ENCODE data around the gene TLE1. TPM values are rescaled to one million over a fixed set of nuclear protein-coding genes. Genes with fewer than 3 reads are reported as not detected.
A peak's percentile ranks its signal among the peaks of the same experiment; 100 is the strongest.
"Not testable (repeated sequence)": the region's sequence is repeated elsewhere in the genome, so short reads cannot be mapped to it uniquely, and the experiment has no call there.

The TLE1 gene
- total RNA-seq = under 1 TPM; 0.37 to 0.75 TPM

DNA sequence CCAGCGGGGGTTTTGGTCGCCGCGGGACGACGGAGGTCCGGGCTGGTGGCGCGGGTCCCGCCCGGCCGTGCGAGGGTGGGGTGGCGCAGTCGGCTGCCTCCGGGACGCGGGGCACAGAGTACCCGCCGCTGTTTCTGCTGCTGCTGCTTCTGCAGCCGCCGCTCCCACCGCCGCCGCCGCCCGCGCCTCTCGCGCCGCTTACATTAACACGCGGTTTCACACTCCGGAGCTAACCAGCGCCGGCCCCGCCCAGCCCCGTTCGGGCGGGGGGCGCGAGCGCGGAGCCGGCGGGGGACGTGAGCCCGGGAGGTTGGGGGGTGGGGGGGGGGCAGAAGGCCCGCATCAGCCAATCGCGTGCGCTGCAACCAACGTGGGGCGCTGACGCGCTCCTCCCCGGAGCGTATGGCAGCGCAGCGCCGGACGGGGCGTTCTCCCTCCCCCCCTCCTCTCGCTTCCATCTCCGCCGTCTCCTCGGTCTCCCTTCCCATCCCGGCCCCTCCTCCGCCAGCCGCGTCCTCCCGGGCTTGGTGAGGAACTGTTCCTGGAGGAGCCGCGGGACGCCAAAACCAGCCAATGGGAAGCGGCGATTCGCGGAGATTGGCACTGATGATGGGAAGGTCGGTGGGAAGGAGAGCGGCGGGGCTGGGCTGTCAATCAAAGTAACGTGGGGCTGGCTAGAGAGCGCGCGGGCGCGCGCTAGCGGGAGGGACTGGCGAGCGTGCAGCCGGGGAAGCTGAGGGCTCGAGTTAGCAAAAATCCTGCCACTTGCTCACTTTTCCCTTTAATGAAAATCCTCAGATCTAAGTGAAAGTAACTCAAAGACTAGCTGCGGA is at the start of gene TLE1:
Gene TLE1 (minus strand): TSS at position 205 of the 833 bp plus-strand sequence. CDS start 1,307 bp downstream, outside the sequence.
- POLR2A ChIA-PET = interaction anchor here (0.7 kb wide), 1 partner anchor 164 kb away, joined by 4 read pairs; no protein-coding TSS in a partner anchor

DNA sequence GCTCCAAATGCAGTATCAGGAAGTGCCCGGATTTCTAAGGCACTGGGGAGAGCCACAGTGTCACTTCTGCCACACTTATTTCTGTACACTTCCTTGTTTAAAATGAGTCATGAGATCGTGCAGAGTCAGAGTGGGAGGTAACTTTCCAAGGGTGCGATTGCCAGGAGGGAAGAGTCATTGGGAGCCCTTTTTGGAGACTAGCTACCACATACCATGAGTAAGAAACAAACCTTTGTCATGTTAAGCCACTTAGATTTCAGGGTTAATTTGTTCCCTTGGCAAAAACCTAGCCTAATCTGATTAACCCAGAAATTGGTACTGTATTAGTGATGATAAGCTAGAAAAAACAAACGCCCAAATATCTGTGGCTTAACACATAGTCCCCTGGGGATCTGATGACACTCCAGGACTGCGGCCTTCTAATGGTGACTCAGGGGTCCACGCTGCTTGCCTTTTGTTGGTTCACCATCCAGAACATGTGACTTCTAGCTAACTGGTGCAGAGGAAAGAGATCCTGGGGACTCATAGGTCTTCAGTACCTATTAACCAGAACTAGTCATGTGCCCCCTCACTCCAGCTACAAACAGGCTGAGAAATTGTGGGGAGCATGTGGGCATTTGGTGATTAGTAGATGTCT is 48.6 kb upstream of the TLE1 start:
- Mint-ChIP-seq H3K4me1 (no peaks in the 10 kb centered on the region), H3K27me3 (no peaks in the 10 kb centered on the region), H3K4me3 (no peak overlapping the region), H3K27ac (no peak overlapping the region), H3K36me3 (ENCODE audit: low read depth) (no peaks in the 10 kb centered on the region), H3K9me3 (no peaks in the 10 kb centered on the region)
- ChIA-PET CTCF (no interaction called here), POLR2A (no interaction called here)
- no peak for DNase-seq

More for the DNA sequence above, at the start of gene TLE1:
- H3K36me3 Mint-ChIP-seq (ENCODE audit: low read depth) = no peaks in the 10 kb centered on the region
- CTCF ChIA-PET = no interaction called here
- peaks cover 28% of the 10 kb centered on the region for H3K27me3 Mint-ChIP-seq
- peaks cover 22% of the 10 kb centered on the region for H3K4me1 Mint-ChIP-seq
- H3K27ac Mint-ChIP-seq = peak within 1 kb of the TSS; percentile 69
- H3K4me3 Mint-ChIP-seq = peak within 1 kb of the TSS; percentile 84
- H3K9me3 Mint-ChIP-seq = no peaks in the 10 kb centered on the region
- peak; percentile 78 for DNase-seq

DNA sequence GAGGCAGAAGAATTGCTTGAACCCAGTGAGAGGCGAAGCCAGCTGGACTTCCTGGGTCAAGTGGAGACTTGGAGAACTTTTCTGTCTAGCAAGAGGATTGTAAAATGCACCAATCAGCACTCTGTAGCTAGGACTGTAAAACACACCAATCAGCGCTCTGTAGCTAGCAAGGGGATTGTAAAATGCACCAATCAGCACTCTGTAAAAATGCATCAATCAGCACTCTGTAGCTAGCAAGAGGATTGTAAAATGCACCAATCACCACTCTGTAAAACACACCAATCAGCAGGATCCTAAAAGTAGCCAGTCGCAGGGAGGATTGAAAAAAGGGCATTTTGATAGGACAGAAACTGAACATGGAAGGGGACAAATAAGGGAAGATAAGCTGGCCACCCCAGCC is 41.2 kb upstream of the TLE1 start:
- DNase-seq; H3K36me3 Mint-ChIP-seq (ENCODE audit: low read depth); CTCF ChIA-PET; POLR2A ChIA-PET; H3K4me1 Mint-ChIP-seq; H3K27ac Mint-ChIP-seq; H3K9me3 Mint-ChIP-seq; H3K27me3 Mint-ChIP-seq; H3K4me3 Mint-ChIP-seq: not testable (repeated sequence)

DNA sequence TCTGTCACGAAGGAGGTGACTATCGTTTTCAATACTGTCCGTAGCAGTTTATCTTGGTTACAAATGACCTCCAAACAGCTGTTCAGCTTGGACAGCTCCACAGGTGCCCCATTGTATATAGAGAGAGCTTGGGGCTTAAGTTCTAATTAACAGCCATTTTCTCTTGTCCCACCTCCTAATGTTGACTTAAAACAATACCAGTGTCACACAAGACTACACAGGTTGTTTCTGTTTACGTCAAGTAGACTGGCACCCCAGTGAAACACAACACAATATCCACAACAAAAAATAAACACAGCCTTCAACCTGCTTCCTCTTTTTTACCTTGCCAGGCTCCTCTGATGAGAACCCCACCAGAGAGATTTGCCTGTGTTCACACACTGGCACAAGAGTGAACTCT is 39.8 kb upstream of the TLE1 start:
- Mint-ChIP-seq H3K4me1 (no peaks in the 10 kb centered on the region), H3K36me3 (ENCODE audit: low read depth) (no peaks in the 10 kb centered on the region), H3K4me3 (no peak overlapping the region), H3K9me3 (no peaks in the 10 kb centered on the region), H3K27ac (no peak overlapping the region), H3K27me3 (no peaks in the 10 kb centered on the region)
- CTCF ChIA-PET = no interaction called here
- DNase-seq = no peak
- POLR2A ChIA-PET = no interaction called here

DNA sequence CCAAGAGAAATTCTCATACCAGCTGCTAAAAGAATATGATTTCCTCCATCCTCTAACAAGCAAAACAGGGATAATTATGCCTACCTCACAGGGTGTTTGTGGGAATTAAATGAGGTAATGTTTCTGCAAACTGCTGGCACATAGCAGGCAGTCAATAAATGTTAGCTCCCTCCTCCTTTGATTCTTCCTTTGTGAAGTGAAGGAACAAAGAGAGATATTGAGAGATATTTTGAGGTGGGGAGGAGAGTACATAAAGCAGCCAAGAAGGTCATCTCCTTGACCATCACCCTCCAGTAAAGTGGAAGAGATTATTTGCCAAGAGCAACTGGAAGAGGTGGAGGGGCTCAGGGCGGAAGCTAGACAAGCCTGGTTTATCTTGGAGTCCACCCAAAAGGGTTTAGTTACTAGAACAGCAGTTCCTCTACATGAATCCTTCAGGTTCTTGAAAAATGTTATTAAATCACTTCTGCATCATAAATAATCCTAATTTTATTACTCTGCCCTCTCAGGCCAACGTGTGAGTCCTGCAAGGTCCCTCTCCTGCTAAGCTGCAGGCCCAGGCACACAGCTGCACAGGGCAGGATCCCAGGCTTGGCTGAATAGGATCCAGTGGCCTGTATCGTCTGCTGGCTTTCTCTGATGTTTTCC is 35.0 kb upstream of the TLE1 start:
- Mint-ChIP-seq H3K4me1 (no peaks in the 10 kb centered on the region), H3K4me3 (no peak overlapping the region), H3K9me3 (no peaks in the 10 kb centered on the region), H3K27me3 (no peaks in the 10 kb centered on the region), H3K36me3 (ENCODE audit: low read depth) (no peaks in the 10 kb centered on the region), H3K27ac (no peak overlapping the region)
- POLR2A ChIA-PET = no interaction called here
- DNase-seq = no peak
- CTCF ChIA-PET = no interaction called here

DNA sequence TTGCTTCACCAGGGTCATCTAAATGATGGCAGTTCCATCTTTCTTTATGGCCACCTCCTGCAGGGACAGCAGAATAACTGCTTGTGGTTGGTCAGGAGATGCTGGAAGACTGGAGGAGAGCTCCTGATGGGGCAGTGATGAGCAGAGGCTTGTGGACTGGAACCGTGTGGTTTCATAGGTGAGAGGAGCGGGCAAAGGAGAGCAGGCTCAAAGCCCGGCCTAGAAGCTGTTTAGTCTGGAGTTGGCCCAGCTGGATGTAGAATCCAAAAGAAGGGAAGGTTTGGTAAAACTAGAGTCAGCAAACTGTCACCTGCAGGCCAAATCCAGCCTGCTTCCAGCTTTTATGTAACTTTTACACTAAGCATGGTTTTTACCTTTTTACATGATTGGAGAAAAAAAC is 32.9 kb upstream of the TLE1 start:
- no peaks in the 10 kb centered on the region for H3K4me1 Mint-ChIP-seq
- ChIA-PET CTCF (no interaction called here), POLR2A (no interaction called here)
- no peaks in the 10 kb centered on the region for H3K36me3 Mint-ChIP-seq (ENCODE audit: low read depth)
- no peak overlapping the region for H3K27ac Mint-ChIP-seq
- DNase-seq = no peak
- no peaks in the 10 kb centered on the region for H3K27me3 Mint-ChIP-seq
- no peak overlapping the region for H3K4me3 Mint-ChIP-seq
- H3K9me3 Mint-ChIP-seq = no peaks in the 10 kb centered on the region

DNA sequence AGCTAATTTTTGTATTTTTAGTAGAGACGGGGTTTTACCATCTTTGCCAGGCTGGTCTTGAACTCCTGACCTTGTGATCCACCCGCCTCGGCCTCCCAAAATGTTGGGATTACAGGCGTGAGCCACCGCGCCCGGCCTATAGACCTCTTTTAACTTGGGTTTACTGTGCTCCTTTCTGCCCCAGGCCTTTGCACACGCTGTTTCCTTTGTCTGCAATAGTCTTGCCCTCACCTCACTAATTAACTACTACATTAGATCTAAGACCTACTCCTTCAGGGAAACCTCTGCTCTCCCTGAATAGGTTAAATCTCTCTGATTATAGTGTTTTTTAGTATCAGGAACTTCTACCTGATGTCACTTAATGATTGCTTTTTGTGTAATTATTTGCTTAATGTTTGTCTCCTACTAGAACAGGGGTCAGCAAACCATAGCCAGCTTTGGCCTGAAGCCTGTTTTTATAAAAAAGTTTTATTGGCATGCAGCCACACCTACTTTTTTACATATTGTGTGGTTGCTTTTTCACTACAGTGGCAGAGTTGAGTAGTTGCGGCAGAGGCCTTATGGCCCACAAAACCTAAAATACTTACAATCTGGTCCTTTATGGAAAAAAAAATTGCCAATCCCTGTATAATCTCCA is 31.2 kb upstream of the TLE1 start:
- Mint-ChIP-seq H3K27ac (no peak overlapping the region), H3K4me1 (no peaks in the 10 kb centered on the region), H3K36me3 (ENCODE audit: low read depth) (no peaks in the 10 kb centered on the region), H3K4me3 (no peak overlapping the region), H3K9me3 (no peaks in the 10 kb centered on the region), H3K27me3 (no peaks in the 10 kb centered on the region)
- no peak for DNase-seq
- POLR2A ChIA-PET = no interaction called here
- CTCF ChIA-PET = no interaction called here

DNA sequence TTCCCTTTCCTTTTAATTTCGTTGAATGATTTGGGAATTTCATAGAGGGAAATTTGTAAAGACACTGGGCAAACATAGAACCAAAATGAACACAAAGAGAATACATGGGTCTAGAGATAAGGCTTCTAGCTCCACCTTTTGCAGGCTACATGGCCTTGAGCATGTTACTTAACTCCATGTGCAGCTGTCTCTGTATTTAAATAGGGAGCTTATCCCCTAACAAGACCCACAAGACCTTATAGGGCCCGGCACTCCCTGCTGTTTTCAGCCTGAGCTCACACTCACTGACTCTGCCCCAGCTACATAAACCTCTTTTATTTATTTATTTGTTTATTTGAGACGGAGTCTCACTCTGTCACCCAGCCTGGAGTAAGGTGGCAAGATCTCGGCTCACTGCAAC is 30.6 kb upstream of the TLE1 start:
- H3K27me3 Mint-ChIP-seq = no peaks in the 10 kb centered on the region
- no peak overlapping the region for H3K4me3 Mint-ChIP-seq
- H3K36me3 Mint-ChIP-seq (ENCODE audit: low read depth) = no peaks in the 10 kb centered on the region
- H3K27ac Mint-ChIP-seq = no peak overlapping the region
- CTCF ChIA-PET = no interaction called here
- no peaks in the 10 kb centered on the region for H3K9me3 Mint-ChIP-seq
- no peak for DNase-seq
- H3K4me1 Mint-ChIP-seq = no peaks in the 10 kb centered on the region
- POLR2A ChIA-PET = no interaction called here

DNA sequence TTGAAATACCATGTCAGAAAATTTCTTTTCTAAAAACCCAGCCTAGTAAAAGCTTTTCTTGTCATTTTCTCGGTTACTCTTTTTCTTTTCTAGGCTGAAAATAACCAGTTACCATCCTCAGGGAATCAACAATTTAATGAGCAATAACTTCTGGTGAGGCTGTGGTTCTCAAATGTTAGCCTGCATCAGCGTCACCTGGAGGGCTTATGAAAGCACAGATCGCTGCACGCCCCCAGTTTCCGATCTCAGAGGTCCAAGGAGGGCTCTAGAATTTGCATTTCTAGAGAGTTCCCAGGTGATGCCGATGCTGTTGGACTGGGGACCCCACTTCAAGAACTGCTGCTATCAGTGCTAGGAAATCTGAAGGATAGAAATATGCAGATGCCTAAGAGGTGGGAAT is 28.9 kb upstream of the TLE1 start:
- no peak for DNase-seq
- Mint-ChIP-seq H3K36me3 (ENCODE audit: low read depth) (no peaks in the 10 kb centered on the region), H3K4me1 (no peaks in the 10 kb centered on the region), H3K27ac (no peak overlapping the region), H3K27me3 (no peaks in the 10 kb centered on the region), H3K9me3 (no peaks in the 10 kb centered on the region), H3K4me3 (no peak overlapping the region)
- CTCF ChIA-PET = no interaction called here
- POLR2A ChIA-PET = no interaction called here

DNA sequence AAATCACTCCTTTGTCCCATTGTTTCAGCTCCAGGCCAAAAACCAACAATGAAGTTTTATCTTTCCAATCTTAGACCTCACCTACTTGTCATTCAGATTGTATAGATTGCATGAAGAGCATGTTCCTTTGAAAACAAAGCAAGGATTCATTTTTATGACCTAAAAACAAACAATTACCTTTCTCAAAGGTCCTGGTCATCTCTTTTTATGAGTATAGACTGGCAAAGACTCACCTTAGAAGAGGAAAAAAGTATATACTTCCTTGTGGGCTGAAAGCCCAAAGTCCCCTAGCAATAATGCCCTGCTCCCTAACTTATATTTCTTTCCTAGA is 28.4 kb upstream of the TLE1 start:
- H3K4me1 Mint-ChIP-seq = no peaks in the 10 kb centered on the region
- DNase-seq = no peak
- no peaks in the 10 kb centered on the region for H3K36me3 Mint-ChIP-seq (ENCODE audit: low read depth)
- no peak overlapping the region for H3K27ac Mint-ChIP-seq
- no peaks in the 10 kb centered on the region for H3K27me3 Mint-ChIP-seq
- CTCF ChIA-PET = no interaction called here
- no peaks in the 10 kb centered on the region for H3K9me3 Mint-ChIP-seq
- POLR2A ChIA-PET = no interaction called here
- no peak overlapping the region for H3K4me3 Mint-ChIP-seq

DNA sequence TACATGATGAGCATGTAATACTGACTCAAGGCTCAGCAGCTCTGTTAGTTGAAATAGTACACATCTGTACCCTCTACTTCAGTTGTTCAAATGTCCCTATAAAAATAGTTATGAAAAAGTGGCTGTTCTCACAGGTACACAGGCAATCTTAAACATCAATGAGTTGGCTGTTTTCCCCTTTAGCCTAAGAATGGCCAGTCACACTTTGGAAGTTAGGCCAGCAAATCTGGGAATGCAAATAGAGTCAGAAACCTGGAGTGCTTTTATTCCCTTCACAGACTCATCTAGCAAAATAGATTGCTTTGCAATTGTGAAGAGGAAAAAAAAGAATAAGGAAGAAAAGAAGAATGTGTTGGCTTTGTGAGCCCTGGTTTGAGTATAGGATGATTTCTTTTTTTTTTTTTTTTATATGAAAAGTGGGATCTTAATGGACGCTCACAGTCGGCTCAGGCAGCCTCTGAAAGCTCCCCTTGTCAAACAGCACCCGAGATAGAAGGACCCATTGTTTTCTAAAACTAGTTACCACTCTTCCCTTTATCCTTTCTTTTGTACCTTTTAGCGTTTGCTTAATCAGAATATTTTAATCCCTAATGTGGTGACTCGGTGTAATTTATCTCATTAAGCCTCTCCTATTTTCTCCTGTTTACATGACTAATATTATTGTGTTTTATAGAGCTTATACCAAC is 27.9 kb upstream of the TLE1 start:
- H3K27me3 Mint-ChIP-seq = no peaks in the 10 kb centered on the region
- no peak overlapping the region for H3K27ac Mint-ChIP-seq
- H3K4me1 Mint-ChIP-seq = no peaks in the 10 kb centered on the region
- no peaks in the 10 kb centered on the region for H3K36me3 Mint-ChIP-seq (ENCODE audit: low read depth)
- no peak overlapping the region for H3K4me3 Mint-ChIP-seq
- ChIA-PET POLR2A (no interaction called here), CTCF (no interaction called here)
- DNase-seq = no peak
- no peaks in the 10 kb centered on the region for H3K9me3 Mint-ChIP-seq

DNA sequence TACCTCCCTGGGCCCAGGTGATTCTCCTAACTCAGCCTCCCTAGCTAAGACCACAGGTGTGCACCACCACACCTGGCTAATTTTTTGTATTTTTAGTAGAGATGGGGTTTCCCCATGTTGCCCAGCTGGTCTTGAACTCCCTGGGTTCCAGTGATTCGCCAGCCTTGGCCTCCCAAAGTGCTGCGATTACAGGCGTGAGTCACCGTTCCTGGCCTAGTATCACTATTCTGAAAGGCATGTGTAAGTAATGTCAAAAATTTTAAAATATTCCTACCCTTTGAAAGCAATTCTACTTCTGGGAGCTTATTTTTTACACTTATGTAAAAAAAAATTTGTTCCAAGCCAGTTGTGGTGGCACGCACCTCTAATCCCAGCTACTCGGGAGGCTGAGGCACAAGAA is 27.1 kb upstream of the TLE1 start:
- Mint-ChIP-seq H3K36me3 (ENCODE audit: low read depth) (no peaks in the 10 kb centered on the region), H3K4me3 (no peak overlapping the region), H3K27me3 (no peaks in the 10 kb centered on the region), H3K4me1 (no peaks in the 10 kb centered on the region), H3K9me3 (no peaks in the 10 kb centered on the region), H3K27ac (no peak overlapping the region)
- POLR2A ChIA-PET = no interaction called here
- CTCF ChIA-PET = no interaction called here
- DNase-seq = no peak

DNA sequence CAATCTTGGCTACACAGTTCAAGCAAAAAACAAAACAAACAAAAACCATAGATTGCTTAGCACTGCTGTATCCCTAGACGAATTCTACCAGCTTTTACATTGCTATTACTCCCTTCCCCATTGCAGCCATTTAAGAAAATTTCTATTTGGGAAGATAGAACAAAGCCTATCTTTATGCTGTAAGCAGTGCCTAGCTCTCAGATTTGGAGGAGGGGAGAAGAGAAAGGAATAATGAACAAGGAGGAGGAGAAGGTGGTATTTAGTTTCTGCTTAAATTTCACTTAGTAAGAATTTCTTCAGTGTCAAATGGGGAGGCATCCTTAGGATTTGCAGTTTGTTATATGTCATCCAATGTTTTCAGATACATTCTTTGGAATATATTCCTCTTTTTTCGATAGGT is 16.2 kb upstream of the TLE1 start:
- H3K9me3 Mint-ChIP-seq = no peaks in the 10 kb centered on the region
- no peaks in the 10 kb centered on the region for H3K27me3 Mint-ChIP-seq
- CTCF ChIA-PET = no interaction called here
- POLR2A ChIA-PET = no interaction called here
- no peaks in the 10 kb centered on the region for H3K4me1 Mint-ChIP-seq
- H3K4me3 Mint-ChIP-seq = no peak overlapping the region
- H3K36me3 Mint-ChIP-seq (ENCODE audit: low read depth) = no peaks in the 10 kb centered on the region
- no peak overlapping the region for H3K27ac Mint-ChIP-seq
- no peak for DNase-seq
